Mesothelial cell of epicardium (in vitro differentiated cells): ENCODE measurements around the gene MNX1. TPM values are rescaled to one million over a fixed set of nuclear protein-coding genes. Genes with fewer than 3 reads are reported as not detected.
A peak's percentile ranks its signal among the peaks of the same experiment; 100 is the strongest.

Experiments used
- DNase-seq, 2 experiments: peaks; one replicate each; pipeline ENCODE4 v3.0.0; 2021; ENCODE audit warnings: low spot score in 2 of 2; ENCODE audit not compliant: unreplicated experiment in 2 of 2
- H3K27ac Mint-ChIP-seq: 2 replicates; pipeline ENCODE4 v1.8.0; 2021; ENCODE audit warnings: mixed read lengths
- H3K27me3 Mint-ChIP-seq: 2 replicates; pipeline ENCODE4 v1.8.0; 2021; ENCODE audit warnings: low read depth, mixed read lengths
- H3K36me3 Mint-ChIP-seq: 2 replicates; pipeline ENCODE4 v1.8.0; 2021; ENCODE audit warnings: mixed read lengths
- H3K4me1 Mint-ChIP-seq: 2 replicates; pipeline ENCODE4 v1.8.0; 2021; ENCODE audit warnings: mixed read lengths
- H3K4me3 Mint-ChIP-seq: 2 replicates; pipeline ENCODE4 v1.8.0; 2021; ENCODE audit warnings: mild to moderate bottlenecking, moderate library complexity, mixed read lengths
- H3K9me3 Mint-ChIP-seq: 2 replicates; pipeline ENCODE4 v1.8.0; 2021; ENCODE audit warnings: mixed read lengths
- CTCF ChIP-seq: fragments of 200-600 bp; sonication (generic); IDR thresholded peaks from one replicate; pipeline ENCODE4 v1.5.0; 2021; ENCODE audit warnings: antibody characterized with exemption; ENCODE audit not compliant: unreplicated experiment
- total RNA-seq: library from RNA; stranded (reverse); gene quantifications from 3 replicates; pipeline ENCODE4 v1.2.1, GENCODE V29; 2021

MNX1 gene
- not detected in 3 replicates for total RNA-seq

- Mint-ChIP-seq H3K27ac (no peak within 1 kb of the TSS), H3K27me3 (peaks cover 88% of the 10 kb centered on the region), H3K36me3 (no peaks in the 10 kb centered on the region), H3K4me1 (peaks cover 4% of the 10 kb centered on the region), H3K4me3 (peak within 1 kb of the TSS; percentile 60), H3K9me3 (no peaks in the 10 kb centered on the region)
- TF ChIP-seq CTCF: no peak
- peak in 1 of 2 experiments; percentile 78 for DNase-seq
Observed at GRCh38 chr7:157010588-157011332, at the start of gene MNX1. MNX1 (minus strand) TSS chr7:157010663; CDS start chr7:157010350, 313 bp downstream.

GRCh38 chr7:157059534-157059933 lies 49.1 kb upstream of the MNX1 start:
- Mint-ChIP-seq H3K4me3 (no peak overlapping the region), H3K27me3 (peaks cover 38% of the 10 kb centered on the region), H3K4me1 (no peaks in the 10 kb centered on the region), H3K36me3 (no peaks in the 10 kb centered on the region), H3K9me3 (peaks cover 22% of the 10 kb centered on the region), H3K27ac (no peak overlapping the region)
- no peak for DNase-seq
- TF ChIP-seq CTCF: no peak

GRCh38 chr7:157058701-157059100 lies 48.2 kb upstream of the MNX1 start:
- Mint-ChIP-seq H3K9me3 (peaks cover 16% of the 10 kb centered on the region), H3K4me1 (no peaks in the 10 kb centered on the region), H3K27me3 (peaks cover 46% of the 10 kb centered on the region), H3K27ac (no peak overlapping the region), H3K36me3 (no peaks in the 10 kb centered on the region), H3K4me3 (no peak overlapping the region)
- TF ChIP-seq CTCF: no peak
- DNase-seq: no peak

- H3K27me3 Mint-ChIP-seq: peaks cover 52% of the 10 kb centered on the region
- no peak overlapping the region for H3K4me3 Mint-ChIP-seq
- H3K4me1 Mint-ChIP-seq: no peaks in the 10 kb centered on the region
- H3K9me3 Mint-ChIP-seq: peaks cover 17% of the 10 kb centered on the region
- DNase-seq: no peak
- H3K27ac Mint-ChIP-seq: no peak overlapping the region
- H3K36me3 Mint-ChIP-seq: no peaks in the 10 kb centered on the region
- no peak for TF ChIP-seq CTCF
Observed at GRCh38 chr7:157058068-157058467, 47.6 kb upstream of the MNX1 start.

- TF ChIP-seq CTCF: no peak
- Mint-ChIP-seq H3K36me3 (no peaks in the 10 kb centered on the region), H3K4me1 (no peaks in the 10 kb centered on the region), H3K9me3 (peaks cover 16% of the 10 kb centered on the region), H3K27me3 (peaks cover 59% of the 10 kb centered on the region), H3K4me3 (no peak overlapping the region), H3K27ac (no peak overlapping the region)
- DNase-seq: no peak
Observed at GRCh38 chr7:157056957-157057902, 46.8 kb upstream of the MNX1 start.
